ENCODE data around the gene SLC7A7. TPM values are rescaled to one million over a fixed set of nuclear protein-coding genes. Genes with fewer than 3 reads are reported as not detected.
A peak's percentile ranks its signal among the peaks of the same experiment; 100 is the strongest.

Gene SLC7A7
- total RNA-seq, 1 donor from 2014 or later: 84.4 TPM

DNA sequence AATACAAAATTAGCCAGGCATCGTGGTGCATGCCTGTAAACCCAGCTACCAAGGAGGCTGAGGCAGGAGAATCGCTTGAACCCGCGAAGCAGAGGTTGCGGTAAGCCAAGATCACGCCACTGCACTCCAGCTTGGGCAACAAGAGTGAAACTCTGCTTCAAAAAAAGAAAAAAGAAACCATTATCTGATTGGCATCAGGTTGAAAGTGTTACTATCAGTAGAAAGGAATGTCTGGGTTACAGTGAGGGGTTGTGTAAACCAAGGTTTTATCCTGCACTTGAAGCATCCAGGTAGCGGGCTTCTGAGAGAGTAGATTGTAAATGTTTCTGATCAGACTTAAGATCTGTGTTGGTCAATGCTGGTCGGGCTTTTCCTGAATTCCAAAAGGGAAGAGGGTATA lies 62.8 kb downstream of the SLC7A7 start:
- no peaks in the 10 kb centered on the region for H3K9me3 ChIP-seq
- TF ChIP-seq, protein P1, sequence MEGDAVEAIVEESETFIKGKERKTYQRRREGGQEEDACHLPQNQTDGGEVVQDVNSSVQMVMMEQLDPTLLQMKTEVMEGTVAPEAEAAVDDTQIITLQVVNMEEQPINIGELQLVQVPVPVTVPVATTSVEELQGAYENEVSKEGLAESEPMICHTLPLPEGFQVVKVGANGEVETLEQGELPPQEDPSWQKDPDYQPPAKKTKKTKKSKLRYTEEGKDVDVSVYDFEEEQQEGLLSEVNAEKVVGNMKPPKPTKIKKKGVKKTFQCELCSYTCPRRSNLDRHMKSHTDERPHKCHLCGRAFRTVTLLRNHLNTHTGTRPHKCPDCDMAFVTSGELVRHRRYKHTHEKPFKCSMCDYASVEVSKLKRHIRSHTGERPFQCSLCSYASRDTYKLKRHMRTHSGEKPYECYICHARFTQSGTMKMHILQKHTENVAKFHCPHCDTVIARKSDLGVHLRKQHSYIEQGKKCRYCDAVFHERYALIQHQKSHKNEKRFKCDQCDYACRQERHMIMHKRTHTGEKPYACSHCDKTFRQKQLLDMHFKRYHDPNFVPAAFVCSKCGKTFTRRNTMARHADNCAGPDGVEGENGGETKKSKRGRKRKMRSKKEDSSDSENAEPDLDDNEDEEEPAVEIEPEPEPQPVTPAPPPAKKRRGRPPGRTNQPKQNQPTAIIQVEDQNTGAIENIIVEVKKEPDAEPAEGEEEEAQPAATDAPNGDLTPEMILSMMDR (IDR thresholded peaks at IDR 0.05): no peak
- no peaks in the 10 kb centered on the region for H3K27me3 ChIP-seq
- no peaks in the 10 kb centered on the region for H3K4me1 ChIP-seq
- ATAC-seq (no peak), DNase-seq (no peak)
- intact Hi-C loops (cut with DNase I): no loop called here
- no peaks in the 10 kb centered on the region for H3K36me3 ChIP-seq
- no peak overlapping the region for H3K27ac ChIP-seq
- no peak overlapping the region for H3K4me3 ChIP-seq

GRCh38 chr14:22748631-22749068 lies 66.6 kb downstream of the SLC7A7 start:
- Histone ChIP-seq H3K4me3 (no peak overlapping the region), H3K36me3 (no peaks in the 10 kb centered on the region), H3K9me3 (no peaks in the 10 kb centered on the region), H3K27ac (no peak overlapping the region), H3K4me1 (no peaks in the 10 kb centered on the region), H3K27me3 (no peaks in the 10 kb centered on the region)
- intact Hi-C loops (cut with DNase I): no loop called here
- TF ChIP-seq, protein P1 (IDR thresholded peaks at IDR 0.05): no peak
- DNase-seq (no peak), ATAC-seq (no peak)

GRCh38 chr14:22748206-22748605 lies 67.0 kb downstream of the SLC7A7 start:
- H3K4me3 ChIP-seq: no peak overlapping the region

DNA sequence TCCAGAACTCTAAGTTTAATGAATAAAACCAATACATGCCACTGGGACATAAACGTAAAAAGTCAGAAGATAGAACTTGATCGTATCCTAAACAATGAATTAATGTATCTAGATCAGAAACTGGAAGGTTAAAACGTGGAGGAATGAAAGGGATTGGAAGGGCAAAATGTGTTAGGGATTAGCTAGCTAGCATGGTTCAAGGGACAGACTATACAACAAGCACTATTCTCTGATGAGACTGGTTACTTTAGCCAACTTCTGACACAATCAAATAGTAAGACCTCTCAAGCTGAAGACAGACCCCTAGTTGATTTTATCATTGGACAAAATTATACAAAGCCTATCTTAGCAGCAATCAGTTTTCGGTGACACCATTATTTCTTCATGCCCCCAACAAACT lies 67.5 kb downstream of the SLC7A7 start:
- intact Hi-C loops (cut with DNase I): no loop called here
- H3K4me1 ChIP-seq: no peaks in the 10 kb centered on the region
- no peak for ATAC-seq

More at GRCh38 chr14:22748206-22748605, 67.0 kb downstream of the SLC7A7 start:
- peak; percentile 49 for ATAC-seq
- H3K27ac ChIP-seq: no peak overlapping the region
- no peak for DNase-seq
- TF ChIP-seq, protein P1 (IDR thresholded peaks at IDR 0.05): no peak
- no peaks in the 10 kb centered on the region for H3K27me3 ChIP-seq
- H3K4me1 ChIP-seq: no peaks in the 10 kb centered on the region
- H3K9me3 ChIP-seq: no peaks in the 10 kb centered on the region
- no peaks in the 10 kb centered on the region for H3K36me3 ChIP-seq
- intact Hi-C loops (cut with DNase I): no loop called here

DNA sequence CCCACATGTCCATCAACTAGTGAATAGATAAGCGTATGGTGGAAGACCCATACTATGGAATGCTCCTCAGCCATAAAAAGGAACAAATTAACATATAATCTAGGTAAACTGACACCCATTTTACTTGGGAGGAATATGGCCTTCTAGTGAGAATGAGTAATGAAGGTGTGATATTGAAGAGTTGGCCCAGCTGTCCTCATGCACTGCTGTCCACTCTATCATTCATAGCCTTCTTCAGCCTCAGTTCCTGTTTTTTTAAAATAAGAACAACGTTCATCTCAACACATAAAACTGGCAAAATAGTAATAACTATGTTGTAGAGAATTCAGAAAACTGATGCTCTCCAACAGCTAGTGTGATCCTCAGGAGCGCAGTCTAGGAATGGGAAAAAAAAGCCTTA lies 75.2 kb downstream of the SLC7A7 start:
- Histone ChIP-seq H3K9me3 (no peaks in the 10 kb centered on the region), H3K4me1 (no peaks in the 10 kb centered on the region), H3K27me3 (no peaks in the 10 kb centered on the region), H3K4me3 (no peak overlapping the region), H3K36me3 (no peaks in the 10 kb centered on the region), H3K27ac (no peak overlapping the region)
- TF ChIP-seq, protein P1 (IDR thresholded peaks at IDR 0.05): no peak
- DNase-seq (no peak), ATAC-seq (no peak)
- intact Hi-C loops (cut with DNase I): no loop called here

More for the DNA sequence above, 67.5 kb downstream of the SLC7A7 start:
- Histone ChIP-seq H3K27me3 (no peaks in the 10 kb centered on the region), H3K9me3 (no peaks in the 10 kb centered on the region), H3K4me3 (no peak overlapping the region), H3K27ac (no peak overlapping the region), H3K36me3 (no peaks in the 10 kb centered on the region)
- DNase-seq: no peak
- TF ChIP-seq, protein P1 (IDR thresholded peaks at IDR 0.05): no peak

DNA sequence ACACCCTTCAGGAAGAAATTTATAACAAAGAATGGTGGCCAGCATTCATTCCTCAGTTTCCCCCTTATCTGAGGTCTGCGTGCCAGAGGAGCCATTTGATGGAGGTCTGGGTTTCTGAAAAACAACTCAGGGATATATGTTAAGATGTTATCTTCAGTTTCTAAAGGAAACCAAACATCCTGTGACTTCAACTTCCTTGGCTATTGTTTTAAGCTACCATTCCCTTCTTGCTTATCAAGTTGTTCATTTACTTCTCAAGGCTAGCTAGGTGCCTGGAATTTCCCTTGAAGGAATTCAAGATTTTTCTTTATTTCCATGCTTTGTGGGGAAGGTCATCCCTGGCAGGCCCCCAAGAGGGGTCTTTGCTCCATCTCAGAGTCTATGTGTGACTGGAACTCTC lies 75.8 kb downstream of the SLC7A7 start:
- Histone ChIP-seq H3K9me3 (no peaks in the 10 kb centered on the region), H3K27ac (no peak overlapping the region), H3K36me3 (no peaks in the 10 kb centered on the region), H3K27me3 (no peaks in the 10 kb centered on the region), H3K4me3 (no peak overlapping the region), H3K4me1 (no peaks in the 10 kb centered on the region)
- DNase-seq (no peak), ATAC-seq (no peak)
- TF ChIP-seq, protein P1 (IDR thresholded peaks at IDR 0.05): no peak
- intact Hi-C loops (cut with DNase I): no loop called here
